ENCODE data around the gene MAP4K4. TPM values are rescaled to one million over a fixed set of nuclear protein-coding genes. Genes with fewer than 3 reads are reported as not detected.

Gene MAP4K4
- total RNA-seq, 4 donors from 2014 or later = 40.0 to 85.5 (median 59.5) TPM

- no peak overlapping the region for H3K27ac ChIP-seq
- TF ChIP-seq POLR2A (IDR thresholded peaks at IDR 0.05) = no peak
- TF ChIP-seq, protein P1, sequence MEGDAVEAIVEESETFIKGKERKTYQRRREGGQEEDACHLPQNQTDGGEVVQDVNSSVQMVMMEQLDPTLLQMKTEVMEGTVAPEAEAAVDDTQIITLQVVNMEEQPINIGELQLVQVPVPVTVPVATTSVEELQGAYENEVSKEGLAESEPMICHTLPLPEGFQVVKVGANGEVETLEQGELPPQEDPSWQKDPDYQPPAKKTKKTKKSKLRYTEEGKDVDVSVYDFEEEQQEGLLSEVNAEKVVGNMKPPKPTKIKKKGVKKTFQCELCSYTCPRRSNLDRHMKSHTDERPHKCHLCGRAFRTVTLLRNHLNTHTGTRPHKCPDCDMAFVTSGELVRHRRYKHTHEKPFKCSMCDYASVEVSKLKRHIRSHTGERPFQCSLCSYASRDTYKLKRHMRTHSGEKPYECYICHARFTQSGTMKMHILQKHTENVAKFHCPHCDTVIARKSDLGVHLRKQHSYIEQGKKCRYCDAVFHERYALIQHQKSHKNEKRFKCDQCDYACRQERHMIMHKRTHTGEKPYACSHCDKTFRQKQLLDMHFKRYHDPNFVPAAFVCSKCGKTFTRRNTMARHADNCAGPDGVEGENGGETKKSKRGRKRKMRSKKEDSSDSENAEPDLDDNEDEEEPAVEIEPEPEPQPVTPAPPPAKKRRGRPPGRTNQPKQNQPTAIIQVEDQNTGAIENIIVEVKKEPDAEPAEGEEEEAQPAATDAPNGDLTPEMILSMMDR (IDR thresholded peaks at IDR 0.05 in 4 of 5, conservative IDR thresholded peaks at IDR 0.05 in 1 of 5) = no peak
- H3K27me3 ChIP-seq = no peaks in the 10 kb centered on the region
- no peak overlapping the region for H3K4me3 ChIP-seq
- H3K9me3 ChIP-seq = no peaks in the 10 kb centered on the region
- in situ Hi-C loops (cut with MboI; ENCODE audit: low sequenced_read_pairs in 4 of 4) = no loop called here
- H3K4me1 ChIP-seq = peaks cover 38 to 62% of the 10 kb centered on the region in 2 donors
- intact Hi-C loops (cut with DNase I; ENCODE audit: low total_unique reads) = loop anchor here (5.0 kb wide), 1 partner anchor 35 kb away; no protein-coding TSS in a partner anchor
- no peaks in the 10 kb centered on the region for H3K36me3 ChIP-seq
- DNase-seq = no peak
- ATAC-seq = no peak
These were observed 84.9 kb downstream of the MAP4K4 start for GRCh38 chr2:101782427-101782792.

DNA sequence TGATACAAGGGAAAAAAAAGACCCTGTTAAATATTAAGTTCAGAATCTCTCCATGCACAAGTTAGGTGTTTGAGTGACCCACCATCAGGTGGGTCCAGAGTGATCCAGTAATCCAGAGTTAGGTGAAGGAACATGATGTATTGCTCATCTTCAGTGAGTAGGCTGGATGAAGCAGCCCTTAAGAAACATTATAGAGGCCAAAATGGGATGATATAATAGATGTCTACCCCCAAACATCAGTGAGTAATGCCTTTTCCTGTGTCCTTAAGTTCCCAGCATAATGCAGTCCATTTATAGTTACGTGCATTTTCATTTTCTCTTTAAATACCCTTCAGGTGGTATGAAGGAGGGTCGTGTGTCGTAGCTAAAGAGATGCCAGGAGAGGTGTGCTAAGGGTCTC, 89.6 kb downstream of the MAP4K4 start:
- in situ Hi-C loops (cut with MboI; ENCODE audit: low sequenced_read_pairs in 4 of 4) = no loop called here
- intact Hi-C loops (cut with DNase I; ENCODE audit: low total_unique reads) = no loop called here
- peaks cover 26 to 57% of the 10 kb centered on the region in 2 donors for H3K4me1 ChIP-seq

GRCh38 chr2:101788565-101788964, 91.1 kb downstream of the MAP4K4 start:
- intact Hi-C loops (cut with DNase I; ENCODE audit: low total_unique reads) = no loop called here
- TF ChIP-seq, protein P1 (IDR thresholded peaks at IDR 0.05 in 4 of 5, conservative IDR thresholded peaks at IDR 0.05 in 1 of 5) = no peak
- no peak for TF ChIP-seq POLR2A (IDR thresholded peaks at IDR 0.05)
- H3K27me3 ChIP-seq = no peaks in the 10 kb centered on the region
- H3K27ac ChIP-seq = no peak overlapping the region
- in situ Hi-C loops (cut with MboI; ENCODE audit: low sequenced_read_pairs in 4 of 4) = no loop called here
- DNase-seq = no peak
- ATAC-seq = no peak
- H3K9me3 ChIP-seq = no peaks in the 10 kb centered on the region
- H3K4me3 ChIP-seq = no peak overlapping the region
- peaks cover 27 to 69% of the 10 kb centered on the region in 2 donors for H3K4me1 ChIP-seq
- no peaks in the 10 kb centered on the region for H3K36me3 ChIP-seq

More for the DNA sequence above, 89.6 kb downstream of the MAP4K4 start:
- Histone ChIP-seq H3K4me3 (no peak overlapping the region), H3K27me3 (no peaks in the 10 kb centered on the region), H3K9me3 (no peaks in the 10 kb centered on the region), H3K36me3 (no peaks in the 10 kb centered on the region), H3K27ac (no peak overlapping the region)
- ATAC-seq (no peak), DNase-seq (no peak)
- TF ChIP-seq POLR2A (IDR thresholded peaks at IDR 0.05) = no peak
- TF ChIP-seq, protein P1 (IDR thresholded peaks at IDR 0.05 in 4 of 5, conservative IDR thresholded peaks at IDR 0.05 in 1 of 5) = no peak

DNA sequence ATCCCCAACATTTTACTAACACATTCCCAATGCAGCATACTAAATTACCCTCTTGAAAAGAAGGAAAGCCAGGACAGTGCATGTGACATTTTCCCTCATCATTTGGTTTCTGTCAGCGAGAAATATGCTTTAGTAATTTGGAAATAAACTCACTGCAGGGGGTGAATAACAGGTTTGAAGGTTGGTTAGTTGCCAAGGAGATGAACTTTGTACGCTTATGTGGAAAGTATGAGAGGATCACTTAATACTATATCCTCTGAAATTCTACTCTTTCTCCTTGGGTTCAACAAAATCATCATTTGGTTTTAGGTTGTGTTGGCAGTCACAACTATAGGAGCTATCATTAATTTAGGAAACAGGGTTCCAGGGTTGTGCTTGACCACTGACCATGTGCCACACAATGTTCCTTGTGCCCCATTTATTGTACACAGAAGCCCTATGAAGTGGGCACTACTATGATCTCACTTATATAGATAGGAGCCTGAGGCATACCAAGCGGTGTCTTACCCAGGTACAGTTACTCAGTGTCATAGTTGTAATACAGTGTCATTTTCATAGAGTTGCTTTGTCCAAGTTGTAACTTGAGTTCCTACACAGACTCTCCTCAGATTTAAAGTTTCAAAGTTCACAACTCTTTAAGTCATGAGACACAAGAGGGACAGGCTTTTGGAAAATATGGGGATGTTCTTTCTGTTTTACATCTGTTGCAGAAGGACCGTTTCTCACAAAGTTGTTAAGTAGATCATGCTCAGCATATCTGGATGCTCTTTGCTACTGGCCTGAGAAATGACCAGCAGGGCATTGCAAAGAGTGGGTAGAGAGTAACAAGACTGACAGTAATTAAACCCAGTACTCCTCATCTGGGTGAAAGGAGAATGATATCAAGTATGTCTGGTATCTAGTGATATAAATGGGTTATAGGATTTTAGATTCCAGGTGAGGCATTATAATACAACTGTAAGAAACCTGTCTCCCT, 91.8 kb downstream of the MAP4K4 start:
- Histone ChIP-seq H3K4me3 (no peak overlapping the region), H3K36me3 (no peaks in the 10 kb centered on the region), H3K9me3 (no peaks in the 10 kb centered on the region), H3K4me1 (peaks cover 31 to 76% of the 10 kb centered on the region in 2 donors), H3K27ac (peak overlapping the region in 3 of 4 donors; percentile 21 to 62 (median 44)), H3K27me3 (no peaks in the 10 kb centered on the region)
- in situ Hi-C loops (cut with MboI; ENCODE audit: low sequenced_read_pairs in 4 of 4) (no loop called here), intact Hi-C loops (cut with DNase I; ENCODE audit: low total_unique reads) (no loop called here)
- DNase-seq (no peak), ATAC-seq (peak; percentile 32 to 57)
- TF ChIP-seq POLR2A (IDR thresholded peaks at IDR 0.05) = no peak
- TF ChIP-seq, protein P1 (IDR thresholded peaks at IDR 0.05 in 4 of 5, conservative IDR thresholded peaks at IDR 0.05 in 1 of 5) = no peak
